Superior temporal gyrus (tissue), 1 donor: ENCODE results near the gene SLC25A21.
"Not testable (repeated sequence)": the region's sequence is repeated elsewhere in the genome, so short reads cannot be mapped to it uniquely, and the experiment has no call there.

Source experiments
- DNase-seq: peaks from one replicate; pipeline ENCODE4 v3.0.0-alpha.2; 2016; ENCODE audit errors: extremely low spot score

Gene SLC25A21

DNA sequence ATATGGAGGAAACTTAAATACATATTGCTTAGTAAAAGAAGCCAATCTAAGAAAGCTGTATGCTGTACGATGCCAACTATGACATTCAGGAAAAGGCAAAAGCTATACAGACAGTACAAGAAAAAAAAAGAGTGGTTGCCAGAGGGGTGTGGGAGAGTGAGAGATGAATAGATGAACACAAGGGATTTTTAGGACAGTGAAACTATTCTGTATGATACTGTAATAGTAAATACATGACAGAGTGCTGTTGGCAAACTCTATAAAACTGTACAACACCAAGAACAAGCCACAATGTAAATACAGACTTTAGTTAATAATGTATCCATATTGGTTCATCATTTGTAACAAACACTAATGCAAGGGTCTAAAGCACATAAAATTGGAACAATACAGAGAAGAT lies 14.5 kb upstream of the SLC25A21 start:
- no peak for DNase-seq

- no peak for DNase-seq
These were observed 13.3 kb upstream of the SLC25A21 start for GRCh38 chr14:37185670-37186069.

DNA sequence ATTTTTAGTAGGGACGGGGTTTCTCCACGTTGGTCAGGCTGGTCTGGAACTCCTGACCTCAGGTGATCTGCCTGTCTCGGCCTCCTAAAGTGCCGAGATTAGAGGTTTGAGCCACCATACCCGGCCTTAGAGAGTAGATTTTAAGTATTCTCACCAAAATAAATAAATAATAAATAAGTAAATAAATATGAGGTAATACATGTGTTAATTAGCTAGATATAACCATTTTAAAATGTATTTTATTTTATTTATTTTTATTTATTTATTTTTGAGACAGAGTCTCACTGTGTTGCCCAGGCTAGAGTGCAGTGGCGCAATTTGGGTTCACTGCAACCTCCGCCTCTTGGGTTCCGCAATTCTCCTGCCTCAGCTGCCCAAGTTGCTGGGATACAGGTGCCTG lies 12.1 kb upstream of the SLC25A21 start:
- not testable (repeated sequence) for DNase-seq

DNA sequence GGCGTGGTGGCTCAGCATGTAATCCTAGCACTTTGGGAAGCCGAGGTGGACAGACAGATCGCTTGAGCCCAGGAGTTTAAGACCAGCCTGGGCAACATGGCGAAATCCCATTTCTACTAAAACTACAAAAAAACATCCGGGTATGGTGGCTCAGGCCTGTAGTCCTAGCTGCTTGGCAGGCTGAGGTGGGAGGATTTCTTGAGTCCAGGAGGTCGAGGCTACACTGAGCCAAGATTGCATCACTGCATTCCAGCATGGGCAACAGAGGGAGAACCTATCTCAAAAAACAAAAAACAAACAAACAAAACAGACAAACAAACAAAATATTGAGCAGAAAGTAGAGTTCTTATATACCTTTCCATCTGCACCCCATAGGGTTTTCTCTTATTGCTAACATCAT lies 9.0 kb upstream of the SLC25A21 start:
- no peak for DNase-seq

- not testable (repeated sequence) for DNase-seq
These were observed 8.5 kb upstream of the SLC25A21 start for GRCh38 chr14:37180886-37181285.

GRCh38 chr14:37179896-37180502 lies 7.6 kb upstream of the SLC25A21 start:
- no peak for DNase-seq

DNA sequence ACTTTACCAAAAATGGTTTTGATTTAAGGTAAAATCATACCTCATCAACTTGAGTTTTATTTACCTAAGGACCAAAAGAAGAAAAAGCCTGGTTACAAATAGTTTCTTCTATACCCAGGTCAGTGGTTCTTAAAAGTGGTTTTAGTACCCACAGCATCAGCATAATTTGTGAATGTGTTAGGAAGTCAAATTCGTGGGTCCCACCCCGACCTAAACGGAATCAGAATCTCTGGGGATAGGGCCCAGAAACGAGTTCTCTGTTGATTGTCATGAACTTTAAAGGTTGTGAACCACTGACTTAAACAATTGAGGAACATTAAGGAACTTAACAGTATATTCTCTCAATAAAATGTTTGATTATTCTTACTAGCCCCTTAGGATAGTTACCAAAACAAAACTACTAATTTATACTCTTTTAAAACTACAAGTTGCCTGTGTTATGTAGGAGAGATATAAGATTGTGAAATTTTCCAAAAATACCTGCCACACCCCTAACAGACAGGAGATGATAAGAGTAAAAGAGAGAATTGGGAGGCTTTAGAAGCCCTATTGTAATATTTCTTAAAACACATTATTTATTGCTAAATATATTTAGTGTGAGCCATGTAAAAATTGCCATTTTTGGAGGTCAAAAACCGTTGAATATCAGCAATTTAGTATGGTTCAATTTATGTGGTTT lies 669 bp upstream of the SLC25A21 start:
- no peak for DNase-seq

DNA sequence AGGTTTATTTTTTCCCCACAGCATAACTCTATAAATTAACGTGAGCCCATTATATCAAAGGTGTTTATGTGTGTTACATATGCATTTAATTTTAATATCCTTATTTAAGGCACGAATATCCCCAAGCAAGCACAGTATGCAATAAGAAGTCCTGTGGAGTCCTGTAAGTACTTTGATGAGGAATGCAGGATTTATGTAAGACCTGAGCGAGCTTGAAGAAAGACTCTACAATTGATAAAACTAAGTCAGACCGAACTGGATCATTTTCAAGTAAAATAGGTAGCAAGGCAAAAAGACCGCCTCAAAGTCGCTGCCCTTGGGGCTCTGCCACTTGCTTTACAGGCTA lies 755 bp downstream of the SLC25A21 start:
- DNase-seq, result no peak

- DNase-seq, result no peak
These were observed 1.4 kb downstream of the SLC25A21 start for GRCh38 chr14:37170993-37171392.

DNA sequence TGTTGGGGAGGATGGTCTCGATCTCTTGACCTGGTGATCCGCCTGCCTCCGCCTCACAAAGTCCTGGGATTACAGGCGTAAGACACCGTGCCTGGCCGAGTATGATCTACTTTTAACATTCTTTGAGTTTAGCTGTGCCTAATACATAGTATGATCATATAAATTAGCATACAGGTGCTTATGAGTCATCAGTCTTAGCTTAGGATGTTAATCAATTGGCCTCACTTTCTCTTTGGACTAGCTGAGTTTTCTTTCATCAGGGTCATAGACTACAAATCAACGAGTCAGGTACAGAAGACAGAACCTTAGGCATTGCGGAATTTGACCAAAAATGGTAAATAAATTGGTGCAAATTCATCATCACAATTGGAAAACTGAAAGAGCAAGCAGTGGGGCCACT lies 2.2 kb downstream of the SLC25A21 start:
- no peak for DNase-seq

DNA sequence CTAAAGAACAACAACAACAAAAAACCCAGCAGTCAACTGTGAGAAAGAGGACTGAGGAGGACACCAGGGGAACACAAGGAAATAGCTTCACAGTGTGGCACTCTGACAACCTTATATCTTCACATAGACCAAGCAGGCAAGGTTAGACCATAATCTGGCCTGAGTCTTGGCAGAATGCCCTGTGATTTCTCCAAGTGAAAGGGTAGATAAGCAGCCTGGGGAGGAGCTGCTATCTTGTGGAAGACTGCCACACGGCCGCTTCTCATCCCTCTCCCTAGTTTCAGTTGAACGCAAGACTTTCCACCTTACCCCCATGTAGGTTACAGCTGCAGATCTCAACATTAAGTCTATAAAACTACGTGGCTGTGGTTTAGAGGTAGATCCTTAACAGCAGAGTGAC lies 3.7 kb downstream of the SLC25A21 start:
- DNase-seq, result no peak

GRCh38 chr14:37167151-37168047 lies 5.0 kb downstream of the SLC25A21 start:
- no peak for DNase-seq

DNA sequence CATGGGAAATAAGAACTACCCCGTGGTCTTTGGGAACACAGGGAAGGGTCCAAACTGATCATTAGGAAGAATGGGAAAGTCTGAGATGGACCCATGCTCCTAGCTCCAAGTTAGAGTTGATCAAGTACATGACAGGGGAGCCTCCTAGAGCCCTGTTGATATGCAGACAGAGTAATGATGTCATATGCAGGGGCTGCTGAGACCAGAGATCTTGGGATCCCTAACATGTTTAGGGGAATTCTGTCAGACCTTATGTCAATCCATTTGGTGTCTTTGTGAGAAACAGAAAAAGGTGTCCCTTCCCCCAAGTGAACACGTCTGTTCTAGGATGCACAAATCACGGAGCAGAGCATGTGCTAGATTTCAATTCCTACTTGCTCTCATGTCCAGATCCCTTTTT lies 6.6 kb downstream of the SLC25A21 start:
- no peak for DNase-seq

DNA sequence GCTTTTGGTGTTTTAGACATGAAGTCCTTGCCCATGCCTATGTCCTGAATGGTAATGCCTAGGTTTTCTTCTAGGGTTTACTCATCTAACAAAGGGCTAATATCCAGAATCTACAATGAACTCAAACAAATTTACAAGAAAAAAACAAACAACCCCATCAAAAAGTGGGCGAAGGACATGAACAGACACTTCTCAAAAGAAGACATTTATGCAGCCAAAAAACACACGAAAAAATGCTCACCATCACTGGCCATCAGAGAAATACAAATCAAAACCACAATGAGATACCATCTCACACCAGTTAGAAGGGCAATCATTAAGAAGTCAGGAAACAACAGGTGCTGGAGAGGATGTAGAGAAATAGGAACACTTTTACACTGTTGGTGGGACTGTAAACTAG lies 10.1 kb downstream of the SLC25A21 start:
- DNase-seq, result not testable (repeated sequence)

DNA sequence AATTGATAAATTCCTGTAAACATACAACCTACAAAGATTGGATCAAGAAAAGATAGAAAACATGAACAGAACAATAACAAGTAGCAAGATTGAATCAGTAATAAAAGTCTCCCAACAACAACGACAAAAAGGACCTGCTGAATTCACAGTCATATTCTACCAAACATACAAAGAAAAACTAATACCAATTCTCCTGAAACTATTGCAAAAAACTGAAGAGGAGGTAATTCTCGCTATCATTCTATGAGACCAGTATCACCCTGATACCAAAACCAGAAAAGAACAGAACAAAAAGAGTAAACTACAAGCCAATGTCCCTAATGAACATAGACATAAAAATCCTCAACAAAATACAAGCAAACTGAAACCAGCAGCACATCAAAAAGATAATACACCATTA lies 14.4 kb downstream of the SLC25A21 start:
- no peak for DNase-seq

DNA sequence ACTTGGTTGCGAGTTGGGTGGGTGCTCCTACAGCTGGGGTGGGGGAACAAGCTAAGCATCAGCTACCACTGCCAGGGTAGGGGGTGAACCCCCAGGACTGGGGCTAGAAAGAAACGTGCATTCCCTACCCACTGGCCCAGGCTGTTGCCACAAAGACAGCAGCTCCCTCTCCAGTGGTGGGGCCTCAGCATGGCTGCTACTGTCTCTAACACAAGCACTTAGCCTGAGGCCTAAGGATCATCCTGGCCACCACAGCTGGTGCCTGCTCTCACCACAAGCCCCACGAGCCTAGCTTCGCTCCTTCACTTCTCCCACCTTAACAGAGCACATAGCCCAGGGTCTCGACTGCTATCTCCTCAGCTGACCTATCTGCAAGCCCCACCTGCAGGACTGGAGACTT lies 18.9 kb downstream of the SLC25A21 start:
- DNase-seq, result no peak

GRCh38 chr14:37153005-37153404 lies 19.4 kb downstream of the SLC25A21 start:
- DNase-seq, result no peak

DNA sequence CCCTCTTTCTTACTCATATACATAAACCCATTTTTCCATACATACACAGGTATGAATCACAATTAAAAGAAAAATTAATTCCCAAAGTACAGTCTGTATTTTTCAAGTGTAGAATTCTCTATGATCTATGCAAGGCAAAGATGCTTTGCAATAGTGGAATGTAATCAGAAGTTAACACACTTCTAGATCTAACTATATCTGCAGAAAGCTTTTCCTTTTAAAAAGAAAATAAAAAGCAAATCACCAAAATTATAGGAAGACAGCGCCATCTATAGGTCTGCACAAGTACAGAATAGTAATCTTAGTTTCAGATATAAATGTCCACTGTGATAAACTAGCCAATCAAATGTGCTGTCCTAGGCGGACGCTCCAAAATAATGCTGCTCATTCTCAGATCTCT lies 22.0 kb downstream of the SLC25A21 start:
- peak; percentile 83 for DNase-seq

- no peak for DNase-seq
These were observed 25.0 kb downstream of the SLC25A21 start for GRCh38 chr14:37147310-37147880.

GRCh38 chr14:37146438-37146837 lies 26.0 kb downstream of the SLC25A21 start:
- not testable (repeated sequence) for DNase-seq

DNA sequence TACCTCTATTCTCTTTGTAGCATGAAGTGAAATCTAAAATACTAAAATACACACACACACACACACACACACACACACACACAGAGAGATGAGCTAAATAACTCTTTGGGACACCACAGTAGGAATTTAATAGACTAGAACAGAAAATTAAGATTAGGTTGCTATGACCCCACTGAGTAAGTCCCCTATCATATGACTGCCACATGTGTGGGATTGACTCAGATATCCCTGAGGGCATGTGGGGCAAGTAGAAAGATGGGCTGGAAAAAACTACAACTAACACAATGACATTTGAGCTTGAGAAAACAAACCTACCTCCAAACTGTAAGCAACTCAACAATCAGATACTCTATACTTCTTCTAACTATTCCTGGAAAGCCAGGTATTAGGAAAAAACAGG lies 27.0 kb downstream of the SLC25A21 start:
- DNase-seq, result no peak

DNA sequence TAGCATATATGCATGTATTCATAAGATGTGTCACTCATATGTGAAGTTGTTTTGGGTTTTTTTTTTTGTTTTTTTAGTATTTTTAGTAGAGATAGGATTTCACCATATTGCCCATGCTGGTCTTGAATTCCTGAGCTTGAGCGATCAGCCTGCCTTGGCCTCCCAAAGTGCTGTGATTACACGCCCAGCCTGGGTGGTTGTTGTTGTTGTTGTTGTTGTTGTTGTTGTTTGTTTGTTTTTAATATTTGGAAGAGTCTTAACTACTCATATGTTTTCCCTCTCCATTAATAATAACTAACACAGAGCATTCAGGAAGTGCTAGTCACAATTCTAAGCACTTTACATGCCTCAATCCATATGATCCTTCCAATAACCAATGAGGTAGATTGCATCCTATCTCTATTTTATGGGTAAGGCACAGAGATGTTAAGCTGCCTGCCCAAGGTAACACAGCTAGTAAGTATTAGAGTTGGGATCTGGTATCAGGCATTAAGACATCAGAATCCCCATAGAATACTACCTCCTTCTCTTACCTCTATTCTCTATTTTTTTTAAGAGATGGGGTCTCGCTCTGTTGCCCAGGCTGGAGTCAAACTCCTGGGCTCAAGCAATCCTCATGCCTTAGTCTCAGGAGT lies 27.6 kb downstream of the SLC25A21 start:
- no peak for DNase-seq
